ENCODE measurements around the gene NDE1. TPM values are rescaled to one million over a fixed set of nuclear protein-coding genes. Genes with fewer than 3 reads are reported as not detected.
"Not testable (repeated sequence)": the region's sequence is repeated elsewhere in the genome, so short reads cannot be mapped to it uniquely, and the experiment has no call there.

Gene NDE1
- total RNA-seq (2014; rRNA removed; shearing (Covaris generic)): 19.7 and 20.4 TPM in 2 replicates

GRCh38 chr16:15650019-15650697, at the start of gene NDE1:
NDE1 (plus strand) TSS chr16:15650245; CDS start chr16:15664779, 14,534 bp downstream.
- DNase-seq (ENCODE audit: low spot score): peak; percentile 75

GRCh38 chr16:15601212-15601879, 48.7 kb upstream of the NDE1 start:
- no peak for DNase-seq (ENCODE audit: low spot score)

- DNase-seq (ENCODE audit: low spot score): no peak
Measured at GRCh38 chr16:15602285-15603044, 47.6 kb upstream of the NDE1 start.

- DNase-seq (ENCODE audit: low spot score): no peak
Measured at GRCh38 chr16:15604460-15605440, 45.3 kb upstream of the NDE1 start.

GRCh38 chr16:15605839-15606517, 44.1 kb upstream of the NDE1 start:
- no peak for DNase-seq (ENCODE audit: low spot score)

GRCh38 chr16:15606518-15607220, 43.4 kb upstream of the NDE1 start:
- no peak for DNase-seq (ENCODE audit: low spot score)

GRCh38 chr16:15607221-15607699, 42.8 kb upstream of the NDE1 start:
- not testable (repeated sequence) for DNase-seq (ENCODE audit: low spot score)

- peak; percentile 57 for DNase-seq (ENCODE audit: low spot score)
Measured at GRCh38 chr16:15607700-15608396, 42.2 kb upstream of the NDE1 start.

- peak; percentile 59 for DNase-seq (ENCODE audit: low spot score)
Measured at GRCh38 chr16:15608398-15609285, 41.4 kb upstream of the NDE1 start.

GRCh38 chr16:15609286-15609649, 40.8 kb upstream of the NDE1 start:
- no peak for DNase-seq (ENCODE audit: low spot score)

- DNase-seq (ENCODE audit: low spot score): no peak
Measured at GRCh38 chr16:15610369-15610871, 39.6 kb upstream of the NDE1 start.

- no peak for DNase-seq (ENCODE audit: low spot score)
Measured at GRCh38 chr16:15611610-15612009, 38.4 kb upstream of the NDE1 start.

- no peak for DNase-seq (ENCODE audit: low spot score)
Measured at GRCh38 chr16:15613676-15614075, 36.4 kb upstream of the NDE1 start.

GRCh38 chr16:15616012-15616411, 34.0 kb upstream of the NDE1 start:
- no peak for DNase-seq (ENCODE audit: low spot score)

- no peak for DNase-seq (ENCODE audit: low spot score)
Measured at GRCh38 chr16:15616475-15617165, 33.4 kb upstream of the NDE1 start.

GRCh38 chr16:15617901-15618300, 32.1 kb upstream of the NDE1 start:
- DNase-seq (ENCODE audit: low spot score): no peak

GRCh38 chr16:15618392-15618791, 31.7 kb upstream of the NDE1 start:
- DNase-seq (ENCODE audit: low spot score): no peak
